BE2C (cell line): ENCODE results near the gene DISC1.
A peak's percentile ranks its signal among the peaks of the same experiment; 100 is the strongest.

Experiments used
- DNase-seq: peaks from one replicate; pipeline ENCODE4 v3.0.0-alpha.2; 2020
- H3K27me3 ChIP-seq: fragments of 250-450 bp; sonication (Bioruptor Pico); 2 replicates; pipeline ENCODE4 v1.5.1; 2020; ENCODE audit warnings: mild to moderate bottlenecking
- H3K36me3 ChIP-seq: fragments of 250-450 bp; sonication (Bioruptor Pico); 2 replicates; pipeline ENCODE4 v1.5.1; 2020; ENCODE audit warnings: mild to moderate bottlenecking
- H3K4me1 ChIP-seq: fragments of 250-450 bp; sonication (Bioruptor Pico); 2 replicates; pipeline ENCODE4 v1.5.1; 2020
- H3K4me3 ChIP-seq: 2 replicates; pipeline ENCODE4 v1.5.1; 2011; ENCODE audit warnings: low read depth, low read length
- H3K9me3 ChIP-seq: fragments of 250-450 bp; sonication (Bioruptor Pico); 2 replicates; pipeline ENCODE4 v1.5.1; 2020
- CTCF ChIP-seq: IDR thresholded peaks from 2 replicates; pipeline ENCODE4 v1.5.1; 2012; ENCODE audit warnings: mild to moderate bottlenecking, low read depth, low read length

Gene DISC1

GRCh38 chr1:231970684-231971083, 344.1 kb downstream of the DISC1 start:
- H3K4me3 ChIP-seq, result no peak overlapping the region
- no peak for DNase-seq
- no peak for TF ChIP-seq CTCF
- no peaks in the 10 kb centered on the region for H3K27me3 ChIP-seq
- no peaks in the 10 kb centered on the region for H3K36me3 ChIP-seq
- H3K4me1 ChIP-seq, result peaks cover 7% of the 10 kb centered on the region
- no peaks in the 10 kb centered on the region for H3K9me3 ChIP-seq

- Histone ChIP-seq H3K4me3 (peak overlapping the region; percentile 25; the same call in 1 of the 2 replicates), H3K36me3 (no peaks in the 10 kb centered on the region), H3K9me3 (no peaks in the 10 kb centered on the region), H3K4me1 (peaks cover 7% of the 10 kb centered on the region), H3K27me3 (no peaks in the 10 kb centered on the region)
- no peak for TF ChIP-seq CTCF
- peak; percentile 17 for DNase-seq
These were observed 345.0 kb downstream of the DISC1 start for GRCh38 chr1:231971397-231972110.

GRCh38 chr1:231972111-231972445, 345.5 kb downstream of the DISC1 start:
- Histone ChIP-seq H3K4me1 (peaks cover 7% of the 10 kb centered on the region), H3K4me3 (peak overlapping the region; percentile 25; the same call in 1 of the 2 replicates), H3K36me3 (no peaks in the 10 kb centered on the region), H3K9me3 (no peaks in the 10 kb centered on the region), H3K27me3 (no peaks in the 10 kb centered on the region)
- no peak for TF ChIP-seq CTCF
- DNase-seq, result no peak

GRCh38 chr1:231973830-231974229, 347.2 kb downstream of the DISC1 start:
- Histone ChIP-seq H3K9me3 (no peaks in the 10 kb centered on the region), H3K4me1 (peaks cover 7% of the 10 kb centered on the region), H3K27me3 (no peaks in the 10 kb centered on the region), H3K36me3 (no peaks in the 10 kb centered on the region), H3K4me3 (no peak overlapping the region)
- TF ChIP-seq CTCF, result no peak
- no peak for DNase-seq

GRCh38 chr1:231976231-231976630, 349.6 kb downstream of the DISC1 start:
- H3K4me3 ChIP-seq, result no peak overlapping the region
- TF ChIP-seq CTCF, result no peak
- no peak for DNase-seq
- H3K9me3 ChIP-seq, result no peaks in the 10 kb centered on the region
- no peaks in the 10 kb centered on the region for H3K36me3 ChIP-seq
- peaks cover 7% of the 10 kb centered on the region for H3K4me1 ChIP-seq
- no peaks in the 10 kb centered on the region for H3K27me3 ChIP-seq

- no peak for TF ChIP-seq CTCF
- Histone ChIP-seq H3K9me3 (no peaks in the 10 kb centered on the region), H3K36me3 (no peaks in the 10 kb centered on the region), H3K4me3 (no peak overlapping the region), H3K27me3 (no peaks in the 10 kb centered on the region), H3K4me1 (no peaks in the 10 kb centered on the region)
- DNase-seq, result no peak
These were observed 355.1 kb downstream of the DISC1 start for GRCh38 chr1:231981675-231982074.
